VCaP (cell line): Measurements from ENCODE around the gene RGCC.

Experiments used
- H3K27ac ChIP-seq: fragments of 450-650 bp; 2 replicates; pipeline ENCODE4 v1.5.1; 2017
- CTCF ChIP-seq: fragments of 450-650 bp; conservative IDR thresholded peaks from 2 replicates; pipeline ENCODE4 v1.5.1; 2017; ENCODE audit warnings: mild to moderate bottlenecking, moderate library complexity

The RGCC gene

GRCh38 chr13:41461527-41462139 lies 4.3 kb downstream of the RGCC start:
- H3K27ac ChIP-seq = no peak overlapping the region
- TF ChIP-seq CTCF = no peak

- no peak for TF ChIP-seq CTCF
- no peak overlapping the region for H3K27ac ChIP-seq
Observed at GRCh38 chr13:41462427-41462826, 5.1 kb downstream of the RGCC start.

GRCh38 chr13:41463838-41464602 lies 6.7 kb downstream of the RGCC start:
- TF ChIP-seq CTCF = no peak
- H3K27ac ChIP-seq = no peak overlapping the region

GRCh38 chr13:41465241-41465847 lies 8.0 kb downstream of the RGCC start:
- no peak overlapping the region for H3K27ac ChIP-seq

GRCh38 chr13:41465898-41466320 lies 8.6 kb downstream of the RGCC start:
- no peak overlapping the region for H3K27ac ChIP-seq
- no peak for TF ChIP-seq CTCF

More at GRCh38 chr13:41465241-41465847, 8.0 kb downstream of the RGCC start:
- no peak for TF ChIP-seq CTCF

- no peak overlapping the region for H3K27ac ChIP-seq
- no peak for TF ChIP-seq CTCF
Observed at GRCh38 chr13:41467425-41467945, 10.1 kb downstream of the RGCC start.

GRCh38 chr13:41468631-41469030 lies 11.3 kb downstream of the RGCC start:
- no peak for TF ChIP-seq CTCF
- no peak overlapping the region for H3K27ac ChIP-seq
